Vagina (tissue), 2 donors: Measurements from ENCODE around the gene NRP2.

Experiments used
- POLR2A ChIP-seq, 2 donors: fragments of 450-650 bp; IDR thresholded peaks; one replicate each; pipeline ENCODE4 v1.6.1; 2017; ENCODE audit warnings: antibody characterized with exemption in 2 of 2, mild to moderate bottlenecking in 2 of 2, moderate library complexity in 2 of 2
- POLR2AphosphoS5 ChIP-seq, 2 donors: sonication (generic); formaldehyde crosslinking; IDR thresholded peaks; one replicate each; pipeline ENCODE4 v1.9.0; 2017; ENCODE audit warnings: antibody characterized with exemption in 2 of 2, mild to moderate bottlenecking in 2 of 2, low read depth in 1 of 2; ENCODE audit not compliant: insufficient read depth in 1 of 2
- TF ChIP-seq, protein P1 (sequence below), 3 experiments: fragments of 450-650 bp in 2 of 3; fragments of 200-600 bp in 1 of 3; sonication (generic) in 1 of 3; IDR thresholded peaks; one replicate each; pipeline ENCODE4 v1.5.1; 2017 to 2019; ENCODE audit warnings: antibody characterized with exemption in 3 of 3, mild to moderate bottlenecking in 2 of 3, moderate library complexity in 2 of 3

DNA sequence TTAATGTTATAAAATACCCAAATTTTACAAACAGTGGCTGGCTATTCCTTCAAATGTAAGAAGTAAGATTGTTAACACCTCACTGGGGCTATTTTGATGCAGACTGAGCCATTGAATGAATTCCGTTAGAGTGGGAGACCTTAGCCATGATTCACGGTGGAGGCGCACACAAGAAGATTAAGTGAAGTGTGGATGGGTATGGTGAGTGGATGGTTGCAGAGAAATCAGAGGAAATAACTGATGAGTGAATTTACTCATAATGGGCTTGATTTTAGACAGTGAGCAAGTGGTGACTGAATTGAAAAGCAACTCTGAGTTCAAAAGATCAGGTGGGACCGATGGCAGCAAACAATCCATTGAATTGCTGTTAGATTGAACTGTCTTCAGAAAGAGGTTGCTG lies 75.0 kb downstream of the NRP2 start:
- no peak for TF ChIP-seq POLR2A (IDR thresholded peaks at IDR 0.05)
- TF ChIP-seq, protein P1, sequence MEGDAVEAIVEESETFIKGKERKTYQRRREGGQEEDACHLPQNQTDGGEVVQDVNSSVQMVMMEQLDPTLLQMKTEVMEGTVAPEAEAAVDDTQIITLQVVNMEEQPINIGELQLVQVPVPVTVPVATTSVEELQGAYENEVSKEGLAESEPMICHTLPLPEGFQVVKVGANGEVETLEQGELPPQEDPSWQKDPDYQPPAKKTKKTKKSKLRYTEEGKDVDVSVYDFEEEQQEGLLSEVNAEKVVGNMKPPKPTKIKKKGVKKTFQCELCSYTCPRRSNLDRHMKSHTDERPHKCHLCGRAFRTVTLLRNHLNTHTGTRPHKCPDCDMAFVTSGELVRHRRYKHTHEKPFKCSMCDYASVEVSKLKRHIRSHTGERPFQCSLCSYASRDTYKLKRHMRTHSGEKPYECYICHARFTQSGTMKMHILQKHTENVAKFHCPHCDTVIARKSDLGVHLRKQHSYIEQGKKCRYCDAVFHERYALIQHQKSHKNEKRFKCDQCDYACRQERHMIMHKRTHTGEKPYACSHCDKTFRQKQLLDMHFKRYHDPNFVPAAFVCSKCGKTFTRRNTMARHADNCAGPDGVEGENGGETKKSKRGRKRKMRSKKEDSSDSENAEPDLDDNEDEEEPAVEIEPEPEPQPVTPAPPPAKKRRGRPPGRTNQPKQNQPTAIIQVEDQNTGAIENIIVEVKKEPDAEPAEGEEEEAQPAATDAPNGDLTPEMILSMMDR (IDR thresholded peaks at IDR 0.05): no peak
- no peak for TF ChIP-seq POLR2AphosphoS5 (IDR thresholded peaks at IDR 0.05; ENCODE audit: insufficient read depth in 1 of 2, low read depth in 1 of 2)
